ENCODE data around the gene DHX40. TPM values are rescaled to one million over a fixed set of nuclear protein-coding genes. Genes with fewer than 3 reads are reported as not detected.
"Not testable (repeated sequence)": the region's sequence is repeated elsewhere in the genome, so short reads cannot be mapped to it uniquely, and the experiment has no call there.

DHX40 gene
- total RNA-seq, 1 donor from 2014 or later, result 30.0 TPM

- no peak for DNase-seq (ENCODE audit: low spot score)
- Mint-ChIP-seq H3K4me3 (ENCODE audit: unreplicated experiment) (no peak overlapping the region), H3K36me3 (ENCODE audit: low read depth) (peaks cover 2% of the 10 kb centered on the region)
Measured at GRCh38 chr17:59545942-59546341, 19.5 kb upstream of the DHX40 start.

GRCh38 chr17:59547131-59547915 is 18.1 kb upstream of the DHX40 start:
- Mint-ChIP-seq H3K27me3 (ENCODE audit: low read depth) (peaks cover 9% of the 10 kb centered on the region), H3K9me3 (ENCODE audit: low read depth) (no peaks in the 10 kb centered on the region), H3K27ac (ENCODE audit: unreplicated experiment) (no peak overlapping the region), H3K4me1 (ENCODE audit: low read depth) (peaks cover 4% of the 10 kb centered on the region), H3K4me3 (ENCODE audit: unreplicated experiment) (no peak overlapping the region), H3K36me3 (ENCODE audit: low read depth) (no peaks in the 10 kb centered on the region)
- TF ChIP-seq CTCF (IDR thresholded peaks at IDR 0.05), result no peak
- DNase-seq (ENCODE audit: low spot score), result no peak

More at GRCh38 chr17:59545942-59546341, 19.5 kb upstream of the DHX40 start:
- Mint-ChIP-seq H3K27me3 (ENCODE audit: low read depth) (peaks cover 20% of the 10 kb centered on the region), H3K27ac (ENCODE audit: unreplicated experiment) (no peak overlapping the region), H3K4me1 (ENCODE audit: low read depth) (peaks cover 4% of the 10 kb centered on the region), H3K9me3 (ENCODE audit: low read depth) (no peaks in the 10 kb centered on the region)
- no peak for TF ChIP-seq CTCF (IDR thresholded peaks at IDR 0.05)

- H3K27me3 Mint-ChIP-seq (ENCODE audit: low read depth); DNase-seq (ENCODE audit: low spot score); H3K36me3 Mint-ChIP-seq (ENCODE audit: low read depth); H3K4me1 Mint-ChIP-seq (ENCODE audit: low read depth); H3K4me3 Mint-ChIP-seq (ENCODE audit: unreplicated experiment); H3K9me3 Mint-ChIP-seq (ENCODE audit: low read depth); H3K27ac Mint-ChIP-seq (ENCODE audit: unreplicated experiment): not testable (repeated sequence)
Measured at GRCh38 chr17:59548985-59549384, 16.4 kb upstream of the DHX40 start.

GRCh38 chr17:59550703-59551102 is 14.7 kb upstream of the DHX40 start:
- Mint-ChIP-seq H3K27me3 (ENCODE audit: low read depth) (peaks cover 9% of the 10 kb centered on the region), H3K9me3 (ENCODE audit: low read depth) (no peaks in the 10 kb centered on the region), H3K27ac (ENCODE audit: unreplicated experiment) (no peak overlapping the region), H3K4me3 (ENCODE audit: unreplicated experiment) (no peak overlapping the region), H3K36me3 (ENCODE audit: low read depth) (no peaks in the 10 kb centered on the region), H3K4me1 (ENCODE audit: low read depth) (peaks cover 4% of the 10 kb centered on the region)
- TF ChIP-seq CTCF (IDR thresholded peaks at IDR 0.05), result no peak
- no peak for DNase-seq (ENCODE audit: low spot score)

- H3K27me3 Mint-ChIP-seq (ENCODE audit: low read depth), result peaks cover 13% of the 10 kb centered on the region
- H3K9me3 Mint-ChIP-seq (ENCODE audit: low read depth), result no peaks in the 10 kb centered on the region
- H3K4me3 Mint-ChIP-seq (ENCODE audit: unreplicated experiment), result no peak overlapping the region
- H3K4me1 Mint-ChIP-seq (ENCODE audit: low read depth), result no peaks in the 10 kb centered on the region
- TF ChIP-seq CTCF (IDR thresholded peaks at IDR 0.05), result no peak
- no peak overlapping the region for H3K27ac Mint-ChIP-seq (ENCODE audit: unreplicated experiment)
- no peak for DNase-seq (ENCODE audit: low spot score)
- H3K36me3 Mint-ChIP-seq (ENCODE audit: low read depth), result no peaks in the 10 kb centered on the region
Measured at GRCh38 chr17:59558039-59558438, 7.4 kb upstream of the DHX40 start.

GRCh38 chr17:59558953-59559352 is 6.5 kb upstream of the DHX40 start:
- H3K27me3 Mint-ChIP-seq (ENCODE audit: low read depth), result peaks cover 11% of the 10 kb centered on the region
- no peaks in the 10 kb centered on the region for H3K4me1 Mint-ChIP-seq (ENCODE audit: low read depth)
- H3K9me3 Mint-ChIP-seq (ENCODE audit: low read depth), result no peaks in the 10 kb centered on the region

More at GRCh38 chr17:59558953-59559352, 6.5 kb upstream of the DHX40 start:
- DNase-seq (ENCODE audit: low spot score), result no peak
- Mint-ChIP-seq H3K36me3 (ENCODE audit: low read depth) (no peaks in the 10 kb centered on the region), H3K4me3 (ENCODE audit: unreplicated experiment) (no peak overlapping the region), H3K27ac (ENCODE audit: unreplicated experiment) (no peak overlapping the region)
- peak; percentile 84 for TF ChIP-seq CTCF (IDR thresholded peaks at IDR 0.05)
